Muscle of arm (tissue), 12 donors: ENCODE results near the gene PCSK4. TPM values are rescaled to one million over a fixed set of nuclear protein-coding genes. Genes with fewer than 3 reads are reported as not detected.
"Not testable (repeated sequence)": the region's sequence is repeated elsewhere in the genome, so short reads cannot be mapped to it uniquely, and the experiment has no call there.

Experiments
- DNase-seq: peaks from one replicate; pipeline ENCODE4 v3.0.0-alpha.2; 2013
- polyA plus RNA-seq, 12 donors: library from polyadenylated mRNA; unstranded; fragments of 120-200 nt; gene quantifications; one replicate each; pipeline ENCODE4 v1.2.1, GENCODE V29; 2013; ENCODE audit not compliant: insufficient read length in 12 of 12

Gene PCSK4
- polyA plus RNA-seq, 12 donors: 0.52 to 3.3 (median 0.79) TPM; not detected in 2

GRCh38 chr19:1505012-1505411 lies 14.9 kb upstream of the PCSK4 start:
- no peak for DNase-seq

GRCh38 chr19:1503925-1504773 lies 14.0 kb upstream of the PCSK4 start:
- DNase-seq: no peak

GRCh38 chr19:1503089-1503924 lies 13.2 kb upstream of the PCSK4 start:
- no peak for DNase-seq

GRCh38 chr19:1502433-1503088 lies 12.4 kb upstream of the PCSK4 start:
- no peak for DNase-seq

GRCh38 chr19:1501200-1501595 lies 11.0 kb upstream of the PCSK4 start:
- DNase-seq: no peak

GRCh38 chr19:1499231-1499630 lies 9.1 kb upstream of the PCSK4 start:
- not testable (repeated sequence) for DNase-seq

GRCh38 chr19:1497578-1498235 lies 7.6 kb upstream of the PCSK4 start:
- no peak for DNase-seq

- no peak for DNase-seq
Measured at GRCh38 chr19:1496714-1497577, 6.8 kb upstream of the PCSK4 start.

GRCh38 chr19:1495799-1496713 lies 5.9 kb upstream of the PCSK4 start:
- DNase-seq: no peak

GRCh38 chr19:1495051-1495798 lies 5.1 kb upstream of the PCSK4 start:
- DNase-seq: no peak

- DNase-seq: no peak
Measured at GRCh38 chr19:1494115-1494815, 4.1 kb upstream of the PCSK4 start.

- no peak for DNase-seq
Measured at GRCh38 chr19:1492474-1493006, 2.4 kb upstream of the PCSK4 start.

GRCh38 chr19:1491849-1492170 lies 1.7 kb upstream of the PCSK4 start:
- DNase-seq: no peak

GRCh38 chr19:1491114-1491848 lies 1.1 kb upstream of the PCSK4 start, which contains the start of gene REEP6:
REEP6 (plus strand) TSS chr19:1491181; CDS start chr19:1491270, 89 bp downstream.
- DNase-seq: no peak

GRCh38 chr19:1489463-1490310 lies 463 bp downstream of the PCSK4 start:
- DNase-seq: no peak

GRCh38 chr19:1488282-1488601 lies 1.9 kb downstream of the PCSK4 start:
- no peak for DNase-seq
